ENCODE measurements around the gene HGFAC. TPM values are rescaled to one million over a fixed set of nuclear protein-coding genes. Genes with fewer than 3 reads are reported as not detected.
A peak's percentile ranks its signal among the peaks of the same experiment; 100 is the strongest.
"Not testable (repeated sequence)": the region's sequence is repeated elsewhere in the genome, so short reads cannot be mapped to it uniquely, and the experiment has no call there.

The HGFAC gene
- total RNA-seq, 2 experiments from 2014 or later = not detected

- intact Hi-C loops (cut with micrococcal nuclease) = no loop called here
- Mint-ChIP-seq H3K4me3 (no peak overlapping the region), H3K27ac (no peak overlapping the region), H3K36me3 (ENCODE audit: low read depth) (no peaks in the 10 kb centered on the region), H3K27me3 (ENCODE audit: low read depth) (no peaks in the 10 kb centered on the region), H3K9me3 (no peaks in the 10 kb centered on the region), H3K4me1 (ENCODE audit: low read depth) (no peaks in the 10 kb centered on the region)
- peak; percentile 2 for DNase-seq
- CTCF ChIA-PET = no interaction called here
These were observed 35.7 kb upstream of the HGFAC start for GRCh38 chr4:3406021-3406420.

- CTCF ChIA-PET = no interaction called here
These were observed 35.3 kb upstream of the HGFAC start for GRCh38 chr4:3406431-3406830.

GRCh38 chr4:3407171-3407771 is 34.5 kb upstream of the HGFAC start:
- peak; percentile 1 for DNase-seq
- H3K9me3 Mint-ChIP-seq = no peaks in the 10 kb centered on the region

More at GRCh38 chr4:3406431-3406830, 35.3 kb upstream of the HGFAC start:
- Mint-ChIP-seq H3K4me3 (no peak overlapping the region), H3K4me1 (ENCODE audit: low read depth) (no peaks in the 10 kb centered on the region), H3K36me3 (ENCODE audit: low read depth) (no peaks in the 10 kb centered on the region), H3K27ac (no peak overlapping the region), H3K9me3 (no peaks in the 10 kb centered on the region), H3K27me3 (ENCODE audit: low read depth) (no peaks in the 10 kb centered on the region)
- peak; percentile 1 for DNase-seq
- intact Hi-C loops (cut with micrococcal nuclease) = no loop called here

GRCh38 chr4:3407930-3408792 is 33.6 kb upstream of the HGFAC start:
- Mint-ChIP-seq H3K4me1 (ENCODE audit: low read depth) (no peaks in the 10 kb centered on the region), H3K9me3 (no peaks in the 10 kb centered on the region), H3K27me3 (ENCODE audit: low read depth) (no peaks in the 10 kb centered on the region), H3K36me3 (ENCODE audit: low read depth) (no peaks in the 10 kb centered on the region), H3K27ac (no peak overlapping the region), H3K4me3 (no peak overlapping the region)
- DNase-seq = no peak
- CTCF ChIA-PET = interaction anchor here (1.0 kb wide), 1 partner anchor 62 kb away, joined by 4 read pairs; no protein-coding TSS in a partner anchor
- intact Hi-C loops (cut with micrococcal nuclease) = no loop called here

More at GRCh38 chr4:3407171-3407771, 34.5 kb upstream of the HGFAC start:
- CTCF ChIA-PET = no interaction called here
- H3K27me3 Mint-ChIP-seq (ENCODE audit: low read depth) = no peaks in the 10 kb centered on the region
- H3K27ac Mint-ChIP-seq = no peak overlapping the region
- no peaks in the 10 kb centered on the region for H3K36me3 Mint-ChIP-seq (ENCODE audit: low read depth)
- no peaks in the 10 kb centered on the region for H3K4me1 Mint-ChIP-seq (ENCODE audit: low read depth)
- H3K4me3 Mint-ChIP-seq = no peak overlapping the region
- intact Hi-C loops (cut with micrococcal nuclease) = no loop called here

GRCh38 chr4:3408793-3409330 is 32.9 kb upstream of the HGFAC start:
- no peaks in the 10 kb centered on the region for H3K27me3 Mint-ChIP-seq (ENCODE audit: low read depth)
- no peak overlapping the region for H3K4me3 Mint-ChIP-seq
- H3K9me3 Mint-ChIP-seq = no peaks in the 10 kb centered on the region
- H3K36me3 Mint-ChIP-seq (ENCODE audit: low read depth) = no peaks in the 10 kb centered on the region
- no peaks in the 10 kb centered on the region for H3K4me1 Mint-ChIP-seq (ENCODE audit: low read depth)
- CTCF ChIA-PET = interaction anchor here (1.0 kb wide), 1 partner anchor 63 kb away, joined by 4 read pairs; no protein-coding TSS in a partner anchor
- H3K27ac Mint-ChIP-seq = no peak overlapping the region
- intact Hi-C loops (cut with micrococcal nuclease) = no loop called here
- DNase-seq = no peak

GRCh38 chr4:3409571-3410091 is 32.1 kb upstream of the HGFAC start:
- no peak overlapping the region for H3K4me3 Mint-ChIP-seq
- H3K27me3 Mint-ChIP-seq (ENCODE audit: low read depth) = no peaks in the 10 kb centered on the region
- H3K4me1 Mint-ChIP-seq (ENCODE audit: low read depth) = no peaks in the 10 kb centered on the region
- H3K36me3 Mint-ChIP-seq (ENCODE audit: low read depth) = no peaks in the 10 kb centered on the region
- CTCF ChIA-PET = no interaction called here
- no peak for DNase-seq
- no peak overlapping the region for H3K27ac Mint-ChIP-seq
- intact Hi-C loops (cut with micrococcal nuclease) = no loop called here
- no peaks in the 10 kb centered on the region for H3K9me3 Mint-ChIP-seq

GRCh38 chr4:3410401-3411135 is 31.2 kb upstream of the HGFAC start:
- intact Hi-C loops (cut with micrococcal nuclease) = no loop called here
- Mint-ChIP-seq H3K27me3 (ENCODE audit: low read depth) (no peaks in the 10 kb centered on the region), H3K36me3 (ENCODE audit: low read depth) (no peaks in the 10 kb centered on the region), H3K4me3 (no peak overlapping the region), H3K27ac (no peak overlapping the region), H3K4me1 (ENCODE audit: low read depth) (no peaks in the 10 kb centered on the region), H3K9me3 (no peaks in the 10 kb centered on the region)
- CTCF ChIA-PET = no interaction called here
- DNase-seq = no peak

- H3K27ac Mint-ChIP-seq; intact Hi-C loops (cut with micrococcal nuclease); DNase-seq; CTCF ChIA-PET; H3K36me3 Mint-ChIP-seq (ENCODE audit: low read depth); H3K4me1 Mint-ChIP-seq (ENCODE audit: low read depth); H3K4me3 Mint-ChIP-seq; H3K27me3 Mint-ChIP-seq (ENCODE audit: low read depth); H3K9me3 Mint-ChIP-seq: not testable (repeated sequence)
These were observed 30.6 kb upstream of the HGFAC start for GRCh38 chr4:3411190-3411589.

GRCh38 chr4:3411676-3412075 is 30.1 kb upstream of the HGFAC start:
- Mint-ChIP-seq H3K27me3 (ENCODE audit: low read depth) (no peaks in the 10 kb centered on the region), H3K4me3 (no peak overlapping the region), H3K4me1 (ENCODE audit: low read depth) (no peaks in the 10 kb centered on the region), H3K27ac (peak overlapping the region; percentile 8), H3K36me3 (ENCODE audit: low read depth) (no peaks in the 10 kb centered on the region), H3K9me3 (no peaks in the 10 kb centered on the region)
- intact Hi-C loops (cut with micrococcal nuclease) = no loop called here
- CTCF ChIA-PET = no interaction called here
- no peak for DNase-seq

- H3K4me3 Mint-ChIP-seq = no peak overlapping the region
- no peak overlapping the region for H3K27ac Mint-ChIP-seq
- H3K27me3 Mint-ChIP-seq (ENCODE audit: low read depth) = no peaks in the 10 kb centered on the region
- CTCF ChIA-PET = no interaction called here
- H3K36me3 Mint-ChIP-seq (ENCODE audit: low read depth) = peaks cover 1% of the 10 kb centered on the region
- H3K4me1 Mint-ChIP-seq (ENCODE audit: low read depth) = no peaks in the 10 kb centered on the region
- H3K9me3 Mint-ChIP-seq = no peaks in the 10 kb centered on the region
- no peak for DNase-seq
- intact Hi-C loops (cut with micrococcal nuclease) = no loop called here
These were observed 29.3 kb upstream of the HGFAC start for GRCh38 chr4:3412257-3413020.

- intact Hi-C loops (cut with micrococcal nuclease) = no loop called here
- Mint-ChIP-seq H3K4me1 (ENCODE audit: low read depth) (no peaks in the 10 kb centered on the region), H3K27ac (no peak overlapping the region), H3K9me3 (no peaks in the 10 kb centered on the region), H3K4me3 (no peak overlapping the region), H3K27me3 (ENCODE audit: low read depth) (no peaks in the 10 kb centered on the region), H3K36me3 (ENCODE audit: low read depth) (peaks cover 1% of the 10 kb centered on the region)
- no peak for DNase-seq
- CTCF ChIA-PET = no interaction called here
These were observed 28.5 kb upstream of the HGFAC start for GRCh38 chr4:3413217-3413671.

Data from activated naive CD4-positive, alpha-beta T cell treated with anti-CD3 and anti-CD28 coated beads for 36 hours (primary cell).